CD14-positive monocyte (primary cell): ENCODE data around the gene TRMT2A. TPM values are rescaled to one million over a fixed set of nuclear protein-coding genes. Genes with fewer than 3 reads are reported as not detected.

Experiments
- DNase-seq, 3 donors: peaks; one replicate each; pipeline ENCODE4 v3.0.0-alpha.2; 2011 to 2022
- H2AFZ ChIP-seq: 2 replicates; pipeline ENCODE4 v1.6.0; 2012; ENCODE audit warnings: mild to moderate bottlenecking, low read depth, low read length, inconsistent platforms; ENCODE audit not compliant: insufficient read depth, poor library complexity, severe bottlenecking
- H3K27ac ChIP-seq, 2 donors: 1 replicate in 1 of 2; 2 replicates in 1 of 2; pipeline ENCODE4 v1.5.1; 2012 to 2013; ENCODE audit warnings: low read length in 2 of 2, control low read depth in 1 of 2, inconsistent platforms in 1 of 2, low read depth in 1 of 2, mild to moderate bottlenecking in 1 of 2
- H3K27me3 ChIP-seq, 2 donors: one replicate each; pipeline versions ENCODE4 v1.6.0 to v1.6.1; 2011 to 2013; ENCODE audit warnings: low read length in 2 of 2; ENCODE audit not compliant: control insufficient read depth in 2 of 2, insufficient read depth in 2 of 2
- H3K36me3 ChIP-seq, 2 donors: replicated peaks in 1 of 2; 1 replicate in 1 of 2; 2 replicates in 1 of 2; pipeline versions ENCODE4 v1.5.1 to v1.6.1; 2012 to 2013; ENCODE audit warnings: low read length in 2 of 2, control low read depth in 1 of 2, inconsistent platforms in 1 of 2, mild to moderate bottlenecking in 1 of 2; ENCODE audit not compliant: insufficient read depth in 2 of 2, control insufficient read depth in 1 of 2
- H3K4me1 ChIP-seq, 2 donors: 1 replicate in 1 of 2; 2 replicates in 1 of 2; pipeline versions ENCODE4 v1.5.1 to v1.6.1; 2012 to 2013; ENCODE audit warnings: low read length in 2 of 2, control low read depth in 1 of 2, inconsistent platforms in 1 of 2, mild to moderate bottlenecking in 1 of 2, moderate library complexity in 1 of 2; ENCODE audit not compliant: insufficient read depth in 2 of 2, control insufficient read depth in 1 of 2
- H3K4me2 ChIP-seq: replicated peaks from 2 replicates; pipeline ENCODE3; 2012; ENCODE audit warnings: low read length, moderate library complexity, mild to moderate bottlenecking; ENCODE audit not compliant: poor library complexity, severe bottlenecking; ENCODE audit errors: extremely low read depth
- H3K4me3 ChIP-seq, 3 experiments: fragments of 200-600 bp in 1 of 3; sonication (generic) in 1 of 3; replicated peaks in 1 of 3; 1 replicate in 2 of 3; 2 replicates in 1 of 3; pipeline ENCODE4 v1.5.1; 2011 to 2013; ENCODE audit warnings: low read length in 3 of 3, mild to moderate bottlenecking in 3 of 3, control low read depth in 2 of 3, low read depth in 2 of 3, inconsistent platforms in 1 of 3, moderate library complexity in 1 of 3
- H3K79me2 ChIP-seq: 2 replicates; pipeline ENCODE4 v1.6.0; 2012; ENCODE audit warnings: mild to moderate bottlenecking, control low read depth, inconsistent platforms, low read length, moderate library complexity; ENCODE audit not compliant: insufficient read depth
- H3K9ac ChIP-seq: 2 replicates; pipeline ENCODE4 v1.6.0; 2017; ENCODE audit warnings: low read length, mild to moderate bottlenecking; ENCODE audit not compliant: insufficient read depth, poor library complexity, severe bottlenecking
- H3K9me3 ChIP-seq, 2 donors: replicated peaks in 1 of 2; 1 replicate in 1 of 2; 2 replicates in 1 of 2; pipeline versions ENCODE4 v1.5.1 to v1.6.1; 2012 to 2013; ENCODE audit warnings: low read length in 2 of 2, control low read depth in 1 of 2; ENCODE audit not compliant: control insufficient read depth in 1 of 2, insufficient read depth in 1 of 2
- H4K20me1 ChIP-seq: 2 replicates; pipeline ENCODE4 v1.6.0; 2012; ENCODE audit warnings: mild to moderate bottlenecking, low read length, control low read depth, moderate library complexity; ENCODE audit not compliant: insufficient read depth
- H3K27ac Mint-ChIP-seq, 7 donors: one replicate each; pipeline ENCODE4 v1.8.0; 2020; ENCODE audit warnings: mild to moderate bottlenecking in 7 of 7, mixed read lengths in 7 of 7, moderate library complexity in 6 of 7, inconsistent platforms in 2 of 7
- H3K27me3 Mint-ChIP-seq, 3 donors: one replicate each; pipeline ENCODE4 v1.8.0; 2021 to 2022; ENCODE audit warnings: low read depth in 3 of 3, mild to moderate bottlenecking in 3 of 3, mixed read lengths in 3 of 3, moderate library complexity in 3 of 3, inconsistent platforms in 1 of 3
- H3K36me3 Mint-ChIP-seq, 2 donors: one replicate each; pipeline ENCODE4 v1.8.0; 2020; ENCODE audit warnings: mixed read lengths in 2 of 2, inconsistent platforms in 1 of 2, mild to moderate bottlenecking in 1 of 2
- H3K4me1 Mint-ChIP-seq: one replicate; pipeline ENCODE4 v1.8.0; 2020; ENCODE audit warnings: mild to moderate bottlenecking, mixed read lengths
- H3K4me3 Mint-ChIP-seq, 2 donors: one replicate each; pipeline ENCODE4 v1.8.0; 2020; ENCODE audit warnings: mild to moderate bottlenecking in 2 of 2, mixed read lengths in 2 of 2, moderate library complexity in 1 of 2
- H3K9me3 Mint-ChIP-seq, 7 donors: one replicate each; pipeline ENCODE4 v1.8.0; 2020 to 2022; ENCODE audit warnings: mixed read lengths in 7 of 7, mild to moderate bottlenecking in 6 of 7, moderate library complexity in 6 of 7, inconsistent platforms in 2 of 7
- CTCF ChIP-seq: fragments of 200-600 bp; IDR thresholded peaks from one replicate; pipeline ENCODE4 v1.8.0; 2022; ENCODE audit warnings: antibody characterized with exemption, mild to moderate bottlenecking
- WGBS: methylation state at CpG from one replicate; pipeline ENCODE4 v1.1.5; 2013; ENCODE audit warnings: missing lambda C conversion rate; ENCODE audit not compliant: insufficient coverage; 5-methylcytosine and 5-hydroxymethylcytosine counted together
- intact Hi-C, 2 donors: fragments of 100-400 bp; cut with micrococcal nuclease; formaldehyde crosslinking; loops; one replicate each; pipeline versions ENCODE4 v1.15.0 to v1.15.1; 2023
- polyA plus RNA-seq, 3 donors: library from polyadenylated mRNA; depleted of rRNA in 1 of 3; unstranded in 2 of 3; stranded (reverse) in 1 of 3; fragments of 300-500 nt in 2 of 3; fragments of >200 nt in 1 of 3; fragmentation: Illumina TruSeq in 2 of 3; gene quantifications; 1 replicate in 2 of 3; 2 replicates in 1 of 3; pipeline ENCODE4 v1.2.3, GENCODE V29; 2012 to 2021

Gene TRMT2A
- polyA plus RNA-seq, 3 donors: 20.1 to 121 (median 23.5) TPM

- no peak overlapping the region for H3K4me3 Mint-ChIP-seq
These were observed 18.2 kb upstream of the TRMT2A start for GRCh38 chr22:20135265-20135664.

GRCh38 chr22:20133930-20134549, 17.0 kb upstream of the TRMT2A start:
- peaks cover 15 to 27% of the 10 kb centered on the region in 2 donors for H3K4me1 ChIP-seq
- no peaks in the 10 kb centered on the region for H3K9me3 ChIP-seq
- intact Hi-C loops: no loop called here
- H3K27me3 ChIP-seq: no peaks in the 10 kb centered on the region
- H4K20me1 ChIP-seq: peaks cover 66% of the 10 kb centered on the region
- H3K79me2 ChIP-seq: peaks cover 29% of the 10 kb centered on the region
- no peaks in the 10 kb centered on the region for H3K36me3 ChIP-seq
- no peak overlapping the region for H3K27ac ChIP-seq
- no peak for DNase-seq
- no peak overlapping the region for H3K4me2 ChIP-seq
- Mint-ChIP-seq H3K4me1 (peaks cover 25% of the 10 kb centered on the region), H3K4me3 (no peak overlapping the region), H3K27ac (peak overlapping the region in 1 of 7 donors; percentile 43), H3K27me3 (no peaks in the 10 kb centered on the region), H3K9me3 (no peaks in the 10 kb centered on the region), H3K36me3 (peaks cover 2 to 3% of the 10 kb centered on the region in 2 donors)
- H3K4me3 ChIP-seq: no peak overlapping the region
- no peak overlapping the region for H2AFZ ChIP-seq
- TF ChIP-seq CTCF: no peak
- peak overlapping the region; percentile 32 for H3K9ac ChIP-seq
- WGBS: 91% methylated on average over 7 of the region's 12 CpGs

More at GRCh38 chr22:20135265-20135664, 18.2 kb upstream of the TRMT2A start:
- intact Hi-C loops: no loop called here
- Histone ChIP-seq H3K4me3 (no peak overlapping the region), H4K20me1 (peaks cover 74% of the 10 kb centered on the region), H3K36me3 (peaks cover 0 to 9% of the 10 kb centered on the region in 2 donors), H3K27me3 (no peaks in the 10 kb centered on the region), H3K9ac (no peak overlapping the region), H3K4me1 (peaks cover 15 to 27% of the 10 kb centered on the region in 2 donors), H3K4me2 (no peak overlapping the region), H3K27ac (no peak overlapping the region), H3K79me2 (peaks cover 29% of the 10 kb centered on the region), H2AFZ (no peak overlapping the region), H3K9me3 (no peaks in the 10 kb centered on the region)
- DNase-seq: no peak
- H3K27me3 Mint-ChIP-seq: peaks cover 0 to 2% (median 0%) of the 10 kb centered on the region in 3 donors
- TF ChIP-seq CTCF: no peak
- peaks cover 9 to 12% of the 10 kb centered on the region in 2 donors for H3K36me3 Mint-ChIP-seq
- H3K27ac Mint-ChIP-seq: no peak overlapping the region
- peaks cover 24% of the 10 kb centered on the region for H3K4me1 Mint-ChIP-seq
- 91% methylated on average over 4 of the region's 4 CpGs for WGBS
- H3K9me3 Mint-ChIP-seq: no peaks in the 10 kb centered on the region
